HepG2 (cell line): ENCODE measurements around the gene TM7SF3. TPM values are rescaled to one million over a fixed set of nuclear protein-coding genes. Genes with fewer than 3 reads are reported as not detected.

Experiments
- ATAC-seq: fragments of 200-7000 bp; cut with Tn5 transposase; 3 replicates; pipeline ENCODE4 v1.9.1; 2020; ENCODE audit warnings: mild to moderate bottlenecking, moderate library complexity
- Bru-seq: library from RNA; stranded (reverse); fragments of 400-500 nt; gene quantifications from one replicate; lab custom pipeline; 2021; lab: Mats Ljungman, UMichigan
- BruChase-seq, 2 experiments: library from RNA; stranded (reverse); fragments of 400-500 nt; gene quantifications; one replicate each; lab custom pipeline; 2021; lab: Mats Ljungman, UMichigan
- BruUV-seq: library from RNA; stranded (reverse); fragments of 400-500 nt; replicated peaks from 2 replicates; lab custom pipeline; 2021; lab: Mats Ljungman, UMichigan
- CTCF ChIA-PET: fragments of 300-600 bp; formaldehyde crosslinking; extraction: SDS; loops from one replicate; lab custom pipeline; 2021; ENCODE audit warnings: low total read pairs, inconsistent platforms, low intra/inter-chr PET ratio; lab: Yijun Ruan, JAX
- POLR2A ChIA-PET: fragments of 350-600 bp; sonication (Branson Sonifier 250); formaldehyde crosslinking; loops from one replicate; lab custom pipeline; 2020; ENCODE audit warnings: antibody characterized with exemption, inconsistent platforms; lab: Yijun Ruan, JAX
- DNase-seq: peaks from one replicate; pipeline ENCODE4 v3.0.0-alpha.2; 2015; ENCODE audit warnings: low spot score
- FAIRE-seq: peaks from 3 replicates; lab custom pipeline; 2011; peaks lifted over from hg19 to GRCh38; lab: Jason Lieb, UNC
- H2AFZ ChIP-seq: one replicate; pipeline ENCODE4 v1.6.1; 2011; ENCODE audit warnings: low read length, inconsistent platforms
- H3K27ac ChIP-seq: fragments of 300-600 bp; 3 replicates; pipeline ENCODE4 v1.8.0; 2011; ENCODE audit warnings: mixed run types, mild to moderate bottlenecking, mixed read lengths, low read length, inconsistent platforms; ENCODE audit not compliant: insufficient read depth; ENCODE audit errors: extremely low read length
- H3K27me3 ChIP-seq, 2 experiments: fragments of 200-600 bp in 1 of 2; 2 replicates in 1 of 2; 3 replicates in 1 of 2; pipeline versions ENCODE4 v1.6.0 to v1.8.0; 2011; ENCODE audit warnings: low read length in 2 of 2, mild to moderate bottlenecking in 2 of 2, moderate library complexity in 2 of 2, inconsistent platforms in 1 of 2; ENCODE audit not compliant: insufficient read depth in 2 of 2, control insufficient read depth in 1 of 2
- H3K36me3 ChIP-seq, 2 experiments: fragments of 200-600 bp in 1 of 2; replicated peaks in 1 of 2; 2 replicates in 1 of 2; 3 replicates in 1 of 2; pipeline versions ENCODE4 v1.5.1 to v1.8.0; 2011; ENCODE audit warnings: low read length in 2 of 2, inconsistent platforms in 1 of 2; ENCODE audit not compliant: insufficient read depth in 2 of 2, control insufficient read depth in 1 of 2
- H3K4me1 ChIP-seq: 2 replicates; pipeline ENCODE4 v1.5.1; 2012; ENCODE audit warnings: low read length, inconsistent platforms; ENCODE audit not compliant: insufficient read depth
- H3K4me2 ChIP-seq: 2 replicates; pipeline ENCODE4 v1.6.0; 2011; ENCODE audit warnings: low read depth, low read length, inconsistent platforms
- H3K4me3 ChIP-seq, 3 experiments: fragments of 200-600 bp in 1 of 3; sonication (generic), shearing (Covaris generic) in 1 of 3; replicated peaks in 1 of 3; 2 replicates each; pipeline ENCODE4 v1.5.1; 2011 to 2016; ENCODE audit warnings: low read length in 3 of 3, inconsistent platforms in 2 of 3, low read depth in 2 of 3, mild to moderate bottlenecking in 2 of 3, control low read depth in 1 of 3, mixed read lengths in 1 of 3; ENCODE audit not compliant: insufficient read depth in 1 of 3
- H3K79me2 ChIP-seq: one replicate; pipeline ENCODE4 v1.6.1; 2011; ENCODE audit warnings: low read length, inconsistent platforms; ENCODE audit not compliant: insufficient read depth
- H3K9ac ChIP-seq: 2 replicates; pipeline ENCODE4 v1.6.0; 2011; ENCODE audit warnings: mild to moderate bottlenecking, low read depth, low read length, inconsistent platforms; ENCODE audit not compliant: insufficient read depth
- H3K9me3 ChIP-seq: 2 replicates; pipeline ENCODE4 v1.5.1; 2012; ENCODE audit warnings: mild to moderate bottlenecking, low read length
- H4K20me1 ChIP-seq: 2 replicates; pipeline ENCODE4 v1.6.0; 2011; ENCODE audit warnings: inconsistent platforms, mild to moderate bottlenecking, low read length, moderate library complexity; ENCODE audit not compliant: insufficient read depth
- CBFB ChIP-seq: sonication (generic); formaldehyde crosslinking; IDR thresholded peaks from 2 replicates; pipeline ENCODE4 v1.4.0; 2020; ENCODE audit warnings: missing genetic modification reagents
- CSRNP2 ChIP-seq: sonication (generic); formaldehyde crosslinking; conservative IDR thresholded peaks from 2 replicates; pipeline ENCODE4 v1.8.0; 2022; ENCODE audit warnings: low read depth, missing genetic modification reagents
- ETV5 ChIP-seq: IDR thresholded peaks from 2 replicates; pipeline ENCODE4 v1.6.1; 2018; ENCODE audit warnings: missing biosample characterization, missing genetic modification reagents, inconsistent platforms, borderline replicate concordance
- GATAD1 ChIP-seq: IDR thresholded peaks from 2 replicates; pipeline ENCODE4 v1.6.1; 2016; ENCODE audit warnings: missing genetic modification reagents, missing compliant biosample characterization
- MXD4 ChIP-seq: IDR thresholded peaks from 2 replicates; pipeline ENCODE4 v1.6.1; 2016; ENCODE audit warnings: mild to moderate bottlenecking, missing biosample characterization, missing genetic modification reagents
- NFIC ChIP-seq: IDR thresholded peaks from 2 replicates; pipeline ENCODE4 v1.6.1; 2012; ENCODE audit warnings: mild to moderate bottlenecking, low read length, inconsistent platforms
- POLR2AphosphoS5 ChIP-seq: IDR thresholded peaks from 2 replicates; pipeline ENCODE4 v1.6.1; 2012; ENCODE audit warnings: low read depth, low read length
- SALL2 ChIP-seq: sonication (generic); formaldehyde crosslinking; IDR thresholded peaks from 2 replicates; pipeline ENCODE4 v1.8.1; 2023; ENCODE audit warnings: mild to moderate bottlenecking, missing genetic modification reagents, inconsistent platforms
- SMARCE1 ChIP-seq: fragments of 450-650 bp; IDR thresholded peaks from 2 replicates; pipeline ENCODE4 v1.6.1; 2017; ENCODE audit warnings: borderline replicate concordance
- STAG1 ChIP-seq: sonication (generic); formaldehyde crosslinking; IDR thresholded peaks from 2 replicates; pipeline ENCODE4 v1.4.0; 2020; ENCODE audit warnings: missing genetic modification reagents
- ZMYM4 ChIP-seq: sonication (generic); formaldehyde crosslinking; IDR thresholded peaks from 2 replicates; pipeline ENCODE4 v1.8.1; 2023; ENCODE audit warnings: mild to moderate bottlenecking, missing genetic modification reagents
- ZNF816 ChIP-seq: sonication (generic); formaldehyde crosslinking; IDR thresholded peaks from 2 replicates; pipeline ENCODE4 v1.8.0; 2022; ENCODE audit warnings: missing genetic modification reagents, mild to moderate bottlenecking, borderline replicate concordance
- WGBS: methylation state at CpG from one replicate; pipeline ENCODE4 v1.1.6; 2017; ENCODE audit warnings: low lambda C conversion rate; 5-methylcytosine and 5-hydroxymethylcytosine counted together
- in situ Hi-C: cut with HindIII; loops from 2 replicates; pipeline ENCODE4 v1.10.0; 2017; ENCODE audit warnings: low pct_unique_long_range_greater_than_20kb; ENCODE audit not compliant: extremely low pct_ligation_motif_present
- intact Hi-C: fragments of 100-400 bp; cut with micrococcal nuclease; formaldehyde crosslinking; loops from one replicate; pipeline ENCODE4 v1.10.0; 2022; ENCODE audit not compliant: unreplicated experiment
- long read RNA-seq, 2 experiments: library from RNA in 1 of 2; library from polyadenylated mRNA in 1 of 2; stranded (forward) in 1 of 2; unstranded in 1 of 2; transcript quantifications; one replicate each; pipeline ENCODE4 v2.0.0, GENCODE V29; 2019 to 2022
- polyA minus RNA-seq, 3 experiments: library from RNA; depleted of rRNA, polyadenylated mRNA; stranded (reverse); fragments of >200 nt; gene quantifications; 2 replicates each; pipeline ENCODE4 v1.2.3, GENCODE V29; 2011; ENCODE audit warnings: low replicate concordance in 1 of 3
- polyA plus RNA-seq, 8 experiments: library from polyadenylated mRNA; depleted of rRNA in 3 of 8; stranded (reverse) in 7 of 8; unstranded in 1 of 8; fragments of >200 nt; fragmentation: Illumina TruSeq in 4 of 8; extraction: Trizol in 4 of 8; gene quantifications; 2 replicates each; pipeline versions ENCODE4 v1.2.1 to v1.2.3, GENCODE V29; 2011 to 2016; ENCODE audit warnings: low read depth in 4 of 8, missing spikeins in 1 of 8, mixed read lengths in 1 of 8; ENCODE audit not compliant: insufficient read depth in 1 of 8
- total RNA-seq, 5 experiments: library from RNA; depleted of rRNA; stranded (reverse); fragments of >200 nt; fragmentation: Illumina TruSeq; extraction: Trizol; gene quantifications; 2 replicates each; pipeline ENCODE4 v1.2.3, GENCODE V29; 2016; ENCODE audit warnings: low read depth in 1 of 5
- TF ChIP-seq, protein P1 (sequence below): sonication (generic); formaldehyde crosslinking; IDR thresholded peaks from 2 replicates; pipeline ENCODE4 v1.5.1; 2020; ENCODE audit warnings: missing genetic modification reagents, mild to moderate bottlenecking, borderline replicate concordance

The TM7SF3 gene
- total RNA-seq (2016; rRNA removed; fragmentation: Illumina TruSeq; extraction: Trizol) (94.4 and 116 TPM in 2 replicates), polyA plus RNA-seq (2011; rRNA removed) (92.4 and 142 TPM in 2 replicates), polyA minus RNA-seq (2011; rRNA and poly(A)+ RNA removed; ENCODE audit: low replicate concordance) (371 and 424 TPM in 2 replicates), Bru-seq, nascent RNA (percentile 70 among the genes with signal in this experiment), BruChase-seq, experiment 1, labeled RNA remaining after a 6-hour chase (percentile 64 among the genes with signal in this experiment), BruChase-seq, experiment 2, labeled RNA remaining after a 2-hour chase (percentile 62 among the genes with signal in this experiment)
- 60.4 and 62.2 TPM in 2 replicates for total RNA-seq (2016; cell fraction: cytosol; rRNA removed; fragmentation: Illumina TruSeq; extraction: Trizol; ENCODE audit: low read depth)
- 97.5 and 107 TPM in 2 replicates for total RNA-seq (2016; cell fraction: insoluble cytoplasmic fraction; rRNA removed; fragmentation: Illumina TruSeq; extraction: Trizol)
- 107 and 119 TPM in 2 replicates for total RNA-seq (2016; cell fraction: membrane; rRNA removed; fragmentation: Illumina TruSeq; extraction: Trizol)
- total RNA-seq (2016; cell fraction: nucleus; rRNA removed; fragmentation: Illumina TruSeq; extraction: Trizol): 83.7 and 117 TPM in 2 replicates
- 69.7 and 91.0 TPM in 2 replicates for polyA plus RNA-seq (2011; cell fraction: cytosol; rRNA removed)
- 57.6 and 67.7 TPM in 2 replicates for polyA plus RNA-seq (2011; cell fraction: nucleus; rRNA removed)
- 42.4 and 42.9 TPM in 2 replicates for polyA plus RNA-seq (2012)
- polyA plus RNA-seq (2016; cell fraction: cytosol; fragmentation: Illumina TruSeq; extraction: Trizol; ENCODE audit: low read depth): 50.6 and 52.5 TPM in 2 replicates
- polyA plus RNA-seq (2016; cell fraction: insoluble cytoplasmic fraction; fragmentation: Illumina TruSeq; extraction: Trizol; ENCODE audit: low read depth): 80.7 TPM in 2 replicates
- 85.7 and 89.6 TPM in 2 replicates for polyA plus RNA-seq (2016; cell fraction: membrane; fragmentation: Illumina TruSeq; extraction: Trizol; ENCODE audit: low read depth)
- 126 and 139 TPM in 2 replicates for polyA plus RNA-seq (2016; cell fraction: nucleus; fragmentation: Illumina TruSeq; extraction: Trizol; ENCODE audit: insufficient read depth, low read depth)
- polyA minus RNA-seq (2011; cell fraction: cytosol; rRNA and poly(A)+ RNA removed): 81.5 and 87.6 TPM in 2 replicates
- 59.6 and 73.8 TPM in 2 replicates for polyA minus RNA-seq (2011; cell fraction: nucleus; rRNA and poly(A)+ RNA removed)
- long read RNA-seq, experiment 1, transcript TM7SF3-201 (12 exons, 2,709 nt): major isoform, 48 of 92 reads
- long read RNA-seq, experiment 1, partial matches to known transcripts: 5 of 92 reads
- long read RNA-seq, experiment 1, other reads (novel, unspliced or antisense): 39 of 92 reads
- long read RNA-seq, experiment 2, transcript TM7SF3-201 (12 exons, 2,709 nt): major isoform, 27 of 83 reads
- long read RNA-seq, experiment 2, partial matches to known transcripts: 25 of 83 reads
- long read RNA-seq, experiment 2, other reads (novel, unspliced or antisense): 30 of 83 reads

GRCh38 chr12:27014085-27014858 is at the start of gene TM7SF3:
TM7SF3 (minus strand) TSS chr12:27014384; CDS start chr12:27014168, 216 bp downstream.
- peak within 1 kb of the TSS; percentile 99 for H3K4me2 ChIP-seq
- H3K79me2 ChIP-seq: peaks cover 41% of the 10 kb centered on the region
- peak within 1 kb of the TSS; percentile 77 to 90 (median 81) for H3K4me3 ChIP-seq
- peak within 1 kb of the TSS; percentile 78 for H3K9ac ChIP-seq
- H3K4me1 ChIP-seq: peaks cover 67% of the 10 kb centered on the region
- WGBS: 0% methylated on average over 28 of the region's 71 CpGs
- CTCF ChIA-PET: interaction anchor here (0.8 to 1.8 kb wide), 3 partner anchors 110 to 162 kb away, joined by 3 to 4 read pairs (median 3); no protein-coding TSS in a partner anchor
- POLR2A ChIA-PET: interaction anchor here (1.1 to 1.7 kb wide), 3 partner anchors 8 to 277 kb away, joined by 3 to 8 read pairs (median 3); partner anchors contain the start of gene MED21
- DNase-seq (peak; percentile 83), ATAC-seq (peak; percentile 91), FAIRE-seq (no peak)
- H3K27me3 ChIP-seq: no peaks in the 10 kb centered on the region; a peak in 1 of 5 replicates
- H4K20me1 ChIP-seq: no peaks in the 10 kb centered on the region
- H2AFZ ChIP-seq: peak within 1 kb of the TSS; percentile 95
- H3K9me3 ChIP-seq: no peaks in the 10 kb centered on the region
- intact Hi-C loops: loop anchor here (1.0 kb wide), 2 partner anchors 76 to 161 kb away; partner anchors contain the start of gene FGFR1OP2
- in situ Hi-C loops: loop anchor here (5.0 kb wide), 1 partner anchor 77 kb away; the partner anchor contains the start of genes FGFR1OP2 and INTS13
- H3K36me3 ChIP-seq: peaks cover 0 to 1% of the 10 kb centered on the region in 2 experiments; a peak in 2 of 5 replicates
- peak within 1 kb of the TSS; percentile 73 for H3K27ac ChIP-seq
- BruUV-seq: no TSS peak
- TF ChIP-seq GATAD1 (CRISPR knock-in tag) (peak; percentile 33; the same call in 1 of the 2 replicates), CBFB (no peak), STAG1 (CRISPR knock-in tag) (peak; percentile 76), POLR2AphosphoS5 (peak; percentile 57; the same call in 1 of the 2 replicates), MXD4 (CRISPR knock-in tag) (0 out of 2 replicates have a peak, but pooled peaks have one; percentile 14), SMARCE1 (no peak), CSRNP2 (CRISPR knock-in tag) (no peak), SALL2 (CRISPR knock-in tag) (peak; percentile 86), NFIC (0 out of 2 replicates have a peak, but pooled peaks have one; percentile 20), ETV5 (CRISPR knock-in tag) (peak; percentile 79), ZNF816 (CRISPR knock-in tag) (no peak), ZMYM4 (CRISPR knock-in tag) (peak; percentile 84)
- TF ChIP-seq, protein P1, sequence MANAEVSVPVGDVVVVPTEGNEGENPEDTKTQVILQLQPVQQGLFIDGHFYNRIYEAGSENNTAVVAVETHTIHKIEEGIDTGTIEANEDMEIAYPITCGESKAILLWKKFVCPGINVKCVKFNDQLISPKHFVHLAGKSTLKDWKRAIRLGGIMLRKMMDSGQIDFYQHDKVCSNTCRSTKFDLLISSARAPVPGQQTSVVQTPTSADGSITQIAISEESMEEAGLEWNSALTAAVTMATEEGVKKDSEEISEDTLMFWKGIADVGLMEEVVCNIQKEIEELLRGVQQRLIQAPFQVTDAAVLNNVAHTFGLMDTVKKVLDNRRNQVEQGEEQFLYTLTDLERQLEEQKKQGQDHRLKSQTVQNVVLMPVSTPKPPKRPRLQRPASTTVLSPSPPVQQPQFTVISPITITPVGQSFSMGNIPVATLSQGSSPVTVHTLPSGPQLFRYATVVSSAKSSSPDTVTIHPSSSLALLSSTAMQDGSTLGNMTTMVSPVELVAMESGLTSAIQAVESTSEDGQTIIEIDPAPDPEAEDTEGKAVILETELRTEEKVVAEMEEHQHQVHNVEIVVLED (CRISPR knock-in tag): peak; percentile 63; the same call in 1 of the 2 replicates
